Fibroblast of lung (primary cell): Measurements from ENCODE around the gene ALKBH4. TPM values are rescaled to one million over a fixed set of nuclear protein-coding genes. Genes with fewer than 3 reads are reported as not detected.

Source experiments
- DNase-seq, 2 donors: peaks; one replicate each; pipeline versions ENCODE4 v3.0.0 to v3.0.0-alpha.2; 2010; ENCODE audit warnings: low read depth in 2 of 2
- H2AFZ ChIP-seq: 2 replicates; pipeline ENCODE4 v1.5.1; 2012; ENCODE audit warnings: low read length, control low read depth, inconsistent platforms
- H3K27ac ChIP-seq: 2 replicates; pipeline ENCODE4 v1.5.1; 2011; ENCODE audit warnings: low read length, control low read depth; ENCODE audit not compliant: insufficient read depth
- H3K27me3 ChIP-seq: 2 replicates; pipeline ENCODE4 v1.5.1; 2011; ENCODE audit warnings: mild to moderate bottlenecking, low read length; ENCODE audit not compliant: control insufficient read depth, insufficient read depth
- H3K36me3 ChIP-seq: 2 replicates; pipeline ENCODE4 v1.5.1; 2011; ENCODE audit warnings: low read length; ENCODE audit not compliant: control insufficient read depth, insufficient read depth
- H3K4me1 ChIP-seq: 2 replicates; pipeline ENCODE4 v1.5.1; 2011; ENCODE audit warnings: low read length; ENCODE audit not compliant: control insufficient read depth, insufficient read depth; ENCODE audit errors: extremely low read depth
- H3K4me2 ChIP-seq: 2 replicates; pipeline ENCODE4 v1.5.1; 2011; ENCODE audit warnings: low read length, control low read depth; ENCODE audit not compliant: insufficient read depth; ENCODE audit errors: extremely low read depth
- H3K4me3 ChIP-seq, 4 experiments: fragments of 200-600 bp in 1 of 4; sonication (generic) in 1 of 4; replicated peaks in 1 of 4; 2 replicates each; pipeline ENCODE4 v1.5.1; 2011 to 2016; ENCODE audit warnings: low read length in 4 of 4, low read depth in 3 of 4, mild to moderate bottlenecking in 3 of 4, control low read depth in 2 of 4, inconsistent platforms in 1 of 4, mixed read lengths in 1 of 4; ENCODE audit not compliant: insufficient read depth in 1 of 4; ENCODE audit errors: control extremely low read depth in 1 of 4
- H3K79me2 ChIP-seq: 2 replicates; pipeline ENCODE4 v1.5.1; 2012; ENCODE audit warnings: mild to moderate bottlenecking, low read length, inconsistent platforms; ENCODE audit not compliant: control insufficient read depth, insufficient read depth
- H3K9ac ChIP-seq: 2 replicates; pipeline ENCODE4 v1.5.1; 2011; ENCODE audit warnings: mild to moderate bottlenecking, low read length, control low read depth; ENCODE audit not compliant: insufficient read depth
- H3K9me3 ChIP-seq: 2 replicates; pipeline ENCODE4 v1.5.1; 2012; ENCODE audit warnings: low read depth, low read length; ENCODE audit not compliant: control insufficient read depth, insufficient read depth
- H4K20me1 ChIP-seq: 2 replicates; pipeline ENCODE4 v1.5.1; 2011; ENCODE audit warnings: low read length; ENCODE audit not compliant: control insufficient read depth, insufficient read depth; ENCODE audit errors: extremely low read depth
- EZH2 ChIP-seq: IDR thresholded peaks from 2 replicates; pipeline ENCODE4 v1.5.1; 2012; ENCODE audit warnings: low read length, control low read depth, mild to moderate bottlenecking; ENCODE audit errors: missing control alignments
- polyA plus RNA-seq, 2 donors: library from polyadenylated mRNA; depleted of rRNA in 1 of 2; stranded (reverse) in 1 of 2; unstranded in 1 of 2; fragments of >200 nt; gene quantifications; 2 replicates each; pipeline ENCODE4 v1.2.1, GENCODE V29; 2011 to 2012; ENCODE audit warnings: missing spikeins in 1 of 2
- total RNA-seq: library from RNA; depleted of rRNA; stranded (reverse); fragments of >200 nt; gene quantifications from 2 replicates; pipeline ENCODE4 v1.2.1, GENCODE V29; 2014
- TF ChIP-seq, protein P1 (sequence below), 2 donors: IDR thresholded peaks in 1 of 2; conservative IDR thresholded peaks in 1 of 2; 1 replicate in 1 of 2; 2 replicates in 1 of 2; pipeline ENCODE4 v1.5.1; 2011 to 2012; ENCODE audit warnings: low read length in 2 of 2, control low read depth in 1 of 2, inconsistent platforms in 1 of 2, low read depth in 1 of 2, mild to moderate bottlenecking in 1 of 2

ALKBH4 gene
- total and polyA plus RNA-seq, 2 donors (not counting 1 experiment from before 2014, with no cell fraction given): 3.7 to 13.2 TPM

- DNase-seq: no peak
- no peaks in the 10 kb centered on the region for H3K79me2 ChIP-seq
- no peak overlapping the region for H2AFZ ChIP-seq
- no peak overlapping the region for H3K4me2 ChIP-seq
- H3K9ac ChIP-seq: no peak overlapping the region
- no peaks in the 10 kb centered on the region for H3K4me1 ChIP-seq
- H3K27ac ChIP-seq: no peak overlapping the region
- no peaks in the 10 kb centered on the region for H3K9me3 ChIP-seq
- H3K27me3 ChIP-seq: no peaks in the 10 kb centered on the region
- H3K36me3 ChIP-seq: peaks cover 19% of the 10 kb centered on the region
- TF ChIP-seq, protein P1, sequence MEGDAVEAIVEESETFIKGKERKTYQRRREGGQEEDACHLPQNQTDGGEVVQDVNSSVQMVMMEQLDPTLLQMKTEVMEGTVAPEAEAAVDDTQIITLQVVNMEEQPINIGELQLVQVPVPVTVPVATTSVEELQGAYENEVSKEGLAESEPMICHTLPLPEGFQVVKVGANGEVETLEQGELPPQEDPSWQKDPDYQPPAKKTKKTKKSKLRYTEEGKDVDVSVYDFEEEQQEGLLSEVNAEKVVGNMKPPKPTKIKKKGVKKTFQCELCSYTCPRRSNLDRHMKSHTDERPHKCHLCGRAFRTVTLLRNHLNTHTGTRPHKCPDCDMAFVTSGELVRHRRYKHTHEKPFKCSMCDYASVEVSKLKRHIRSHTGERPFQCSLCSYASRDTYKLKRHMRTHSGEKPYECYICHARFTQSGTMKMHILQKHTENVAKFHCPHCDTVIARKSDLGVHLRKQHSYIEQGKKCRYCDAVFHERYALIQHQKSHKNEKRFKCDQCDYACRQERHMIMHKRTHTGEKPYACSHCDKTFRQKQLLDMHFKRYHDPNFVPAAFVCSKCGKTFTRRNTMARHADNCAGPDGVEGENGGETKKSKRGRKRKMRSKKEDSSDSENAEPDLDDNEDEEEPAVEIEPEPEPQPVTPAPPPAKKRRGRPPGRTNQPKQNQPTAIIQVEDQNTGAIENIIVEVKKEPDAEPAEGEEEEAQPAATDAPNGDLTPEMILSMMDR (conservative IDR thresholded peaks at IDR 0.05 in 1 of 2, IDR thresholded peaks at IDR 0.05 in 1 of 2; ENCODE audit: low read depth in 1 of 2, low read length in 2 of 2): no peak
- TF ChIP-seq EZH2: no peak
- H4K20me1 ChIP-seq: no peaks in the 10 kb centered on the region
- no peak overlapping the region for H3K4me3 ChIP-seq
These were observed 8.8 kb upstream of the ALKBH4 start for GRCh38 chr7:102473271-102473991.

DNA sequence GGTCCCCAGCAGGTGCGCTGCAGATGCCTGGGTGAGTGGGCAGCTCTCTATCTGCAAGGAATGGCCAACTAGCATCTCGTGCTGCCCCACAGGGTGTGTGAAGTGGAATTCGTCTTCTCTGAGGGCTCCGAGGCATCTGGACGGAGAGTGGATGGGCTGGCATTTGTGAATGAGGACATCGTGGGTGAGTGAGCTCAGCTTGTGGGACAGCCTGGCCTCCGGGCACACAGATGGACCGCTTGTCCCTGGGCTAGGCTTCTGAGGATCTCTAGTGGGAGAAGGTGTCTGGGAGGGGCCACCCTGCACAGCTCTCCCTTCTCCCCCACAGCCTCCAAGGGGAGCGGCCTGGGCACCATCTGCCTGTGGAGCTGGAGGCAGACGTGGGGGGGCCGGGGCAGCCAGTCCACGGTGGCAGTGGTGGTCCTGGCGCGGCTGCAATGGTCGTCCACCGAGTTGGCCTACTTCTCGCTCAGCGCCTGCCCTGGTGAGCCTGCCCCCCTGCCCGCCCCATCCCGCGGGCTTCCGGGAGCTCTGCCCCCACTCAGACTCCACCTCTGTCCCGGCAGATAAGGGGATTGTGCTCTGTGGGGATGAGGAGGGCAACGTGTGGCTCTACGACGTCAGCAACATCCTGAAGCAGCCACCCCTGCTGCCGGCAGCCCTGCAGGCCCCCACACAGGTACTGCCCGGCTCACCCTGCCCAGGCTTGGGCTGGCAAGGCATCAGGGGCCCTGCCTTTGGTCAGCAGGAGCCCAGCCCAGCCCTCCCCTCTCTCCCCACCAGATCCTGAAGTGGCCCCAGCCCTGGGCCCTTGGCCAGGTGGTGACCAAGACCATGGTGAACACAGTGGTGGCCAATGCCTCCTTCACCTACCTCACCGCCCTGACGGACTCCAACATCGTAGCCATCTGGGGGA lies 7.7 kb upstream of the ALKBH4 start:
- Histone ChIP-seq H3K27ac (no peak overlapping the region), H3K9me3 (no peaks in the 10 kb centered on the region), H3K79me2 (no peaks in the 10 kb centered on the region), H3K36me3 (peaks cover 20% of the 10 kb centered on the region), H3K9ac (no peak overlapping the region), H3K4me1 (no peaks in the 10 kb centered on the region), H3K27me3 (no peaks in the 10 kb centered on the region), H3K4me2 (no peak overlapping the region), H4K20me1 (no peaks in the 10 kb centered on the region), H3K4me3 (no peak overlapping the region), H2AFZ (no peak overlapping the region)
- TF ChIP-seq, protein P1 (conservative IDR thresholded peaks at IDR 0.05 in 1 of 2, IDR thresholded peaks at IDR 0.05 in 1 of 2; ENCODE audit: low read depth in 1 of 2, low read length in 2 of 2): no peak
- no peak for TF ChIP-seq EZH2
- no peak for DNase-seq

- Histone ChIP-seq H3K4me2 (no peak overlapping the region), H2AFZ (no peak overlapping the region), H3K9me3 (no peaks in the 10 kb centered on the region), H3K79me2 (no peaks in the 10 kb centered on the region), H3K9ac (no peak overlapping the region), H3K27ac (no peak overlapping the region), H3K4me1 (no peaks in the 10 kb centered on the region), H3K36me3 (peaks cover 21% of the 10 kb centered on the region), H3K4me3 (no peak overlapping the region), H3K27me3 (no peaks in the 10 kb centered on the region), H4K20me1 (no peaks in the 10 kb centered on the region)
- DNase-seq: no peak
- TF ChIP-seq, protein P1 (conservative IDR thresholded peaks at IDR 0.05 in 1 of 2, IDR thresholded peaks at IDR 0.05 in 1 of 2; ENCODE audit: low read depth in 1 of 2, low read length in 2 of 2): no peak
- TF ChIP-seq EZH2: no peak
These were observed 7.1 kb upstream of the ALKBH4 start for GRCh38 chr7:102471791-102472125.
